ENCODE data around the gene ATP2C2. TPM values are rescaled to one million over a fixed set of nuclear protein-coding genes. Genes with fewer than 3 reads are reported as not detected.

Gene ATP2C2
- total and polyA plus RNA-seq, 2 of the 8 experiments (the other 6 are each of a cell fraction or from before 2014, with no cell fraction given), result 1.2 to 2.8 TPM

GRCh38 chr16:84459941-84460405 is 91.6 kb downstream of the ATP2C2 start:
- Histone ChIP-seq H3K4me1 (replicated peaks in 1 of 4; ENCODE audit: control insufficient read depth in 3 of 4, insufficient read depth in 4 of 4, low read length in 3 of 4) (no peaks in the 10 kb centered on the region), H3K4me3 (ENCODE audit: extremely low read depth in 1 of 4, insufficient read depth in 2 of 4, low read depth in 3 of 4, low read length in 4 of 4) (no peak overlapping the region), H2AFZ (ENCODE audit: low read length) (no peak overlapping the region), H3K23ac (ENCODE audit: insufficient read length) (no peak overlapping the region), H2BK15ac (ENCODE audit: low read length) (no peak overlapping the region), H3K4ac (replicated peaks; ENCODE audit: insufficient read length, low read depth, low read length) (no peak overlapping the region), H3K79me1 (ENCODE audit: low read depth, low read length) (no peaks in the 10 kb centered on the region), H3K18ac (ENCODE audit: extremely low read depth, low read length) (no peak overlapping the region), H2AK5ac (ENCODE audit: low read depth, low read length) (no peak overlapping the region), H3K23me2 (ENCODE audit: low read depth, low read length) (no peaks in the 10 kb centered on the region), H4K20me1 (replicated peaks in 1 of 2; ENCODE audit: control insufficient read depth in 1 of 2, insufficient read depth in 2 of 2, low read length in 2 of 2) (no peaks in the 10 kb centered on the region), H2BK5ac (ENCODE audit: low read depth, low read length) (no peak overlapping the region), H3K9me3 (ENCODE audit: insufficient read depth in 2 of 2, low read depth in 1 of 2, low read length in 1 of 2) (no peaks in the 10 kb centered on the region), H3K79me2 (ENCODE audit: control insufficient read depth in 1 of 2, insufficient read depth in 2 of 2, low read length in 2 of 2) (no peaks in the 10 kb centered on the region), H3K9ac (replicated peaks in 1 of 4; ENCODE audit: extremely low read depth in 1 of 4, low read depth in 3 of 4, low read length in 3 of 4) (no peak overlapping the region), H3K14ac (ENCODE audit: insufficient read length) (no peak overlapping the region), H2BK12ac (ENCODE audit: low read depth, low read length) (no peak overlapping the region), H3K27me3 (replicated peaks in 1 of 4; ENCODE audit: control insufficient read depth in 3 of 4, extremely low read depth in 1 of 4, insufficient read depth in 3 of 4, low read length in 3 of 4) (no peaks in the 10 kb centered on the region; a peak in 1 of 7 replicates), H4K91ac (replicated peaks; ENCODE audit: insufficient read length, low read length) (no peak overlapping the region), H4K5ac (ENCODE audit: insufficient read length, low read depth, low read length) (no peak overlapping the region), H2BK20ac (ENCODE audit: low read length) (no peak overlapping the region), H3K4me2 (ENCODE audit: insufficient read depth in 1 of 2, low read depth in 2 of 2, low read length in 2 of 2) (no peak overlapping the region), H3K36me3 (ENCODE audit: control insufficient read depth in 2 of 4, insufficient read depth in 4 of 4, low read length in 3 of 4) (no peaks in the 10 kb centered on the region), H4K8ac (ENCODE audit: extremely low read depth, insufficient read depth, low read length) (no peak overlapping the region), H3K27ac (ENCODE audit: low read depth, low read length) (no peak overlapping the region), H3K56ac (replicated peaks; ENCODE audit: insufficient read length, low read depth, low read length) (no peak overlapping the region), H2BK120ac (replicated peaks; ENCODE audit: low read depth, low read length) (no peak overlapping the region)
- WGBS, 2 experiments (ENCODE audit: extremely low coverage in 1 of 2, insufficient coverage in 1 of 2, insufficient read length in 1 of 2, insufficient replicate concordance in 2 of 2, low coverage in 1 of 2, low lambda C conversion rate in 2 of 2, missing lambda C conversion rate in 1 of 2), result 93% methylated on average over 11 of the region's 14 CpGs; no CpG with 5 or more reads in 1 of the 2 experiments
- DNase-seq (ENCODE audit: low read depth in 1 of 2, low spot score in 2 of 2), result no peak
- ChIA-PET POLR2A (ENCODE audit: partially characterized antibody) (no interaction called here), CTCF (ENCODE audit: partially characterized antibody) (interaction anchor here (0.6 to 2.2 kb wide), 6 partner anchors 23 to 462 kb away, joined by 3 to 8 read pairs (median 3); no protein-coding TSS in a partner anchor)
- TF ChIP-seq POU5F1 (IDR thresholded peaks at IDR 0.05; ENCODE audit: low read depth, low read length), result no peak
- TF ChIP-seq RNF2 (IDR thresholded peaks at IDR 0.05; ENCODE audit: borderline replicate concordance, low read depth, low read length, missing control alignments, poor library complexity, severe bottlenecking), result no peak
- TF ChIP-seq ATF2 (IDR thresholded peaks at IDR 0.05; ENCODE audit: low read length), result no peak
- no peak for TF ChIP-seq KDM5A (IDR thresholded peaks at IDR 0.05; ENCODE audit: low read length)
- no peak for FAIRE-seq

All from H1 (cell line).